HepG2 (cell line): ENCODE data around the gene CMTM2. TPM values are rescaled to one million over a fixed set of nuclear protein-coding genes. Genes with fewer than 3 reads are reported as not detected.

Source experiments
- ADNP ChIP-seq: sonication (generic); formaldehyde crosslinking; IDR thresholded peaks from 2 replicates; pipeline ENCODE4 v1.4.0; 2020; ENCODE audit warnings: missing genetic modification reagents
- BORCS8-MEF2B ChIP-seq: sonication (generic); formaldehyde crosslinking; IDR thresholded peaks from 2 replicates; pipeline ENCODE4 v1.8.0; 2022; ENCODE audit warnings: mild to moderate bottlenecking, missing genetic modification reagents
- HNF4A ChIP-seq: sonication (generic); formaldehyde crosslinking; IDR thresholded peaks from 2 replicates; pipeline ENCODE4 v1.4.0; 2020; ENCODE audit warnings: missing genetic modification reagents
- HOXA5 ChIP-seq: sonication (generic); formaldehyde crosslinking; IDR thresholded peaks from 2 replicates; pipeline ENCODE4 v1.4.0; 2020; ENCODE audit warnings: missing genetic modification reagents
- KAT8 ChIP-seq: IDR thresholded peaks from 2 replicates; pipeline ENCODE4 v1.6.1; 2016; ENCODE audit warnings: missing genetic modification reagents, missing compliant biosample characterization
- SOX13 ChIP-seq, 3 experiments: fragments of 450-650 bp in 1 of 3; sonication (generic) in 1 of 3; formaldehyde crosslinking in 1 of 3; IDR thresholded peaks in 2 of 3; conservative IDR thresholded peaks in 1 of 3; 2 replicates each; pipeline versions ENCODE4 v1.5.0 to v1.6.1; 2016 to 2020; ENCODE audit warnings: antibody characterized with exemption in 1 of 3, mild to moderate bottlenecking in 1 of 3, missing compliant biosample characterization in 1 of 3, missing genetic modification reagents in 1 of 3, moderate library complexity in 1 of 3
- ZBTB8A ChIP-seq: sonication (generic); formaldehyde crosslinking; IDR thresholded peaks from 2 replicates; pipeline ENCODE4 v1.4.0; 2020; ENCODE audit warnings: mild to moderate bottlenecking, low read depth, missing genetic modification reagents, borderline replicate concordance
- ZNF256 ChIP-seq: sonication (generic); formaldehyde crosslinking; conservative IDR thresholded peaks from 2 replicates; pipeline ENCODE4 v1.4.0; 2020; ENCODE audit warnings: missing genetic modification reagents
- ZNF335 ChIP-seq: sonication (generic); formaldehyde crosslinking; IDR thresholded peaks from 2 replicates; pipeline ENCODE4 v1.4.0; 2020; ENCODE audit warnings: missing genetic modification reagents
- ZNF570 ChIP-seq: sonication (generic); formaldehyde crosslinking; IDR thresholded peaks from 2 replicates; pipeline ENCODE4 v1.4.0; 2020; ENCODE audit warnings: mild to moderate bottlenecking, missing genetic modification reagents, borderline replicate concordance
- ZNF619 ChIP-seq: sonication (generic); formaldehyde crosslinking; IDR thresholded peaks from 2 replicates; pipeline ENCODE4 v1.4.0; 2020; ENCODE audit warnings: mild to moderate bottlenecking, missing genetic modification reagents
- ZNF777 ChIP-seq: sonication (generic); formaldehyde crosslinking; IDR thresholded peaks from 2 replicates; pipeline ENCODE4 v1.4.0; 2020; ENCODE audit warnings: missing genetic modification reagents
- ZNF891 ChIP-seq: sonication (generic); formaldehyde crosslinking; IDR thresholded peaks from 2 replicates; pipeline ENCODE4 v1.5.0; 2020; ENCODE audit warnings: mild to moderate bottlenecking, missing genetic modification reagents
- polyA plus RNA-seq, 8 experiments: library from polyadenylated mRNA; depleted of rRNA in 3 of 8; stranded (reverse) in 7 of 8; unstranded in 1 of 8; fragments of >200 nt; fragmentation: Illumina TruSeq in 4 of 8; extraction: Trizol in 4 of 8; gene quantifications; 2 replicates each; pipeline versions ENCODE4 v1.2.1 to v1.2.3, GENCODE V29; 2011 to 2016; ENCODE audit warnings: low read depth in 4 of 8, missing spikeins in 1 of 8, mixed read lengths in 1 of 8; ENCODE audit not compliant: insufficient read depth in 1 of 8
- total RNA-seq, 5 experiments: library from RNA; depleted of rRNA; stranded (reverse); fragments of >200 nt; fragmentation: Illumina TruSeq; extraction: Trizol; gene quantifications; 2 replicates each; pipeline ENCODE4 v1.2.3, GENCODE V29; 2016; ENCODE audit warnings: low read depth in 1 of 5
- TF ChIP-seq, protein P1 (sequence below): sonication (generic); formaldehyde crosslinking; IDR thresholded peaks from 2 replicates; pipeline ENCODE4 v1.4.0; 2020; ENCODE audit warnings: missing genetic modification reagents, borderline replicate concordance
- TF ChIP-seq, protein P2 (sequence below): sonication (generic); formaldehyde crosslinking; IDR thresholded peaks from 2 replicates; pipeline ENCODE4 v1.8.0; 2022; ENCODE audit warnings: low read depth, missing genetic modification reagents
- TF ChIP-seq, protein P3 (sequence below): sonication (generic); formaldehyde crosslinking; conservative IDR thresholded peaks from 2 replicates; pipeline ENCODE4 v1.8.0; 2022; ENCODE audit warnings: mild to moderate bottlenecking, moderate library complexity, missing genetic modification reagents
- TF ChIP-seq, protein P4 (sequence below): sonication (generic); formaldehyde crosslinking; IDR thresholded peaks from 2 replicates; pipeline ENCODE4 v1.4.0; 2020; ENCODE audit warnings: mild to moderate bottlenecking, missing genetic modification reagents
- TF ChIP-seq, protein P5 (sequence below): sonication (generic); formaldehyde crosslinking; IDR thresholded peaks from 2 replicates; pipeline ENCODE4 v1.5.1; 2020; ENCODE audit warnings: missing genetic modification reagents, mild to moderate bottlenecking, borderline replicate concordance

CMTM2 gene
- total and polyA plus RNA-seq, 2 of the 13 experiments (the other 11 are each of a cell fraction or from before 2014, with no cell fraction given) = not detected

DNA sequence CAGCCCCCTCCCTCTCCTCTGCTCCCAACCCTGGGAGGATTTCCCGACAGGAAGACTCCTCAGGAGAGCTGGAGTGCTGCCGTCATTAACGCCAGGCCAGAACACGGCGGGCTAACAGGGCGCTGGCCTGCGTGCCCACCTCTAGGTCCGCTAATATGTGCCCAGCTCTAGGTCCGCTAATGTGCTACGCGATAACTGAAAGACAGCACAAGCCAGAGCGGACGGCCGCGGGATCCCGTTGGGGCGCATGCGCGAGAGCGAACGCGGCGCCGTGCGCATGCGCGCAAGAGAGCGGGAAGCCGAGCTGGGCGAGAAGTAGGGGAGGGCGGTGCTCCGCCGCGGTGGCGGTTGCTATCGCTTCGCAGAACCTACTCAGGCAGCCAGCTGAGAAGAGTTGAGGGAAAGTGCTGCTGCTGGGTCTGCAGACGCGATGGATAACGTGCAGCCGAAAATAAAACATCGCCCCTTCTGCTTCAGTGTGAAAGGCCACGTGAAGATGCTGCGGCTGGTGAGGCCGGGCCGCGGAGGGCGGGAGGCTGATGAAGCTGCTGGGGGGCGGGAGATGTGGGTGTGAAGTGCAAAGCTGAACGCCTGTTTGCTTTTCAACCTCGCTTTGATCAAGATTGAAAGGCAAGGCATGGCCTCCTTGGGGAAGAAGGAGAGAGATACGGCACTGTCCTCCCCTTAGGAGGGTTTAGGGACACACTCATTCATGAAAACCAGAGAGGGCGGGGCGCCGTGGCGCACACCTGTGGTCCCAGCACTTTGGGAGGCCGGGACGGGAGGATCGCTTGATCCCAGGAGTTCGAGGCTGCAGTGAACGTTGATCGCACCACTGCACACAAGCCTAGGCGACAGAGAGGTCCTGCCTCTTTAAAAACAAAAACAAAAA is 26.7 kb upstream of the CMTM2 start, which contains the start of gene CKLF (continued):
- TF ChIP-seq ZNF777 (CRISPR knock-in tag) = peak; percentile 75
- TF ChIP-seq ADNP (CRISPR knock-in tag) = peak; percentile 47; the same call in 1 of the 2 replicates
- TF ChIP-seq KAT8 (CRISPR knock-in tag) = peak; percentile 88
- TF ChIP-seq, protein P1, sequence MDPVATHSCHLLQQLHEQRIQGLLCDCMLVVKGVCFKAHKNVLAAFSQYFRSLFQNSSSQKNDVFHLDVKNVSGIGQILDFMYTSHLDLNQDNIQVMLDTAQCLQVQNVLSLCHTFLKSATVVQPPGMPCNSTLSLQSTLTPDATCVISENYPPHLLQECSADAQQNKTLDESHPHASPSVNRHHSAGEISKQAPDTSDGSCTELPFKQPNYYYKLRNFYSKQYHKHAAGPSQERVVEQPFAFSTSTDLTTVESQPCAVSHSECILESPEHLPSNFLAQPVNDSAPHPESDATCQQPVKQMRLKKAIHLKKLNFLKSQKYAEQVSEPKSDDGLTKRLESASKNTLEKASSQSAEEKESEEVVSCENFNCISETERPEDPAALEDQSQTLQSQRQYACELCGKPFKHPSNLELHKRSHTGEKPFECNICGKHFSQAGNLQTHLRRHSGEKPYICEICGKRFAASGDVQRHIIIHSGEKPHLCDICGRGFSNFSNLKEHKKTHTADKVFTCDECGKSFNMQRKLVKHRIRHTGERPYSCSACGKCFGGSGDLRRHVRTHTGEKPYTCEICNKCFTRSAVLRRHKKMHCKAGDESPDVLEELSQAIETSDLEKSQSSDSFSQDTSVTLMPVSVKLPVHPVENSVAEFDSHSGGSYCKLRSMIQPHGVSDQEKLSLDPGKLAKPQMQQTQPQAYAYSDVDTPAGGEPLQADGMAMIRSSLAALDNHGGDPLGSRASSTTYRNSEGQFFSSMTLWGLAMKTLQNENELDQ (CRISPR knock-in tag) = peak; percentile 13; the same call in 1 of the 2 replicates
- TF ChIP-seq HNF4A = peak; percentile 50
- TF ChIP-seq, protein P2, sequence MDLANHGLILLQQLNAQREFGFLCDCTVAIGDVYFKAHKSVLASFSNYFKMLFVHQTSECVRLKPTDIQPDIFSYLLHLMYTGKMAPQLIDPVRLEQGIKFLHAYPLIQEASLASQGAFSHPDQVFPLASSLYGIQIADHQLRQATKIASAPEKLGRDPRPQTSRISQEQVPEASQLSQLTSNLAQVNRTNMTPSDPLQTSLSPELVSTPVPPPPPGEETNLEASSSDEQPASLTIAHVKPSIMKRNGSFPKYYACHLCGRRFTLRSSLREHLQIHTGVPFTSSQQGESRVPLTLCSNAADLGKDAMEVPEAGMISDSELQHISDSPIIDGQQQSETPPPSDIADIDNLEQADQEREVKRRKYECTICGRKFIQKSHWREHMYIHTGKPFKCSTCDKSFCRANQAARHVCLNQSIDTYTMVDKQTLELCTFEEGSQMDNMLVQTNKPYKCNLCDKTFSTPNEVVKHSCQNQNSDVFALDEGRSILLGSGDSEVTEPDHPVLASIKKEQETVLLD (CRISPR knock-in tag) = peak; percentile 82; the same call in 1 of the 2 replicates
- TF ChIP-seq, protein P3, sequence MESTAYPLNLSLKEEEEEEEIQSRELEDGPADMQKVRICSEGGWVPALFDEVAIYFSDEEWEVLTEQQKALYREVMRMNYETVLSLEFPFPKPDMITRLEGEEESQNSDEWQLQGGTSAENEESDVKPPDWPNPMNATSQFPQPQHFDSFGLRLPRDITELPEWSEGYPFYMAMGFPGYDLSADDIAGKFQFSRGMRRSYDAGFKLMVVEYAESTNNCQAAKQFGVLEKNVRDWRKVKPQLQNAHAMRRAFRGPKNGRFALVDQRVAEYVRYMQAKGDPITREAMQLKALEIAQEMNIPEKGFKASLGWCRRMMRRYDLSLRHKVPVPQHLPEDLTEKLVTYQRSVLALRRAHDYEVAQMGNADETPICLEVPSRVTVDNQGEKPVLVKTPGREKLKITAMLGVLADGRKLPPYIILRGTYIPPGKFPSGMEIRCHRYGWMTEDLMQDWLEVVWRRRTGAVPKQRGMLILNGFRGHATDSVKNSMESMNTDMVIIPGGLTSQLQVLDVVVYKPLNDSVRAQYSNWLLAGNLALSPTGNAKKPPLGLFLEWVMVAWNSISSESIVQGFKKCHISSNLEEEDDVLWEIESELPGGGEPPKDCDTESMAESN (CRISPR knock-in tag) = peak; percentile 98
- peak; percentile 92 for TF ChIP-seq ZNF335 (CRISPR knock-in tag)
- TF ChIP-seq ZNF570 (CRISPR knock-in tag) = peak; percentile 99
- TF ChIP-seq SOX13 (IDR thresholded peaks at IDR 0.05) = 0 out of 2 replicates have a peak, but pooled peaks have one; percentile 33
- TF ChIP-seq SOX13 (CRISPR knock-in tag; conservative IDR thresholded peaks at IDR 0.05 in 1 of 2, IDR thresholded peaks at IDR 0.05 in 1 of 2) = peak in 1 of 2 experiments; percentile 54; a peak in 2 of 4 replicates
- no peak for TF ChIP-seq ZBTB8A (CRISPR knock-in tag)
- peak; percentile 98 for TF ChIP-seq HOXA5 (CRISPR knock-in tag)
- peak; percentile 96 for TF ChIP-seq ZNF619 (CRISPR knock-in tag)
- TF ChIP-seq BORCS8-MEF2B (CRISPR knock-in tag) = peak; percentile 99
- peak; percentile 100 for TF ChIP-seq ZNF891
- TF ChIP-seq, protein P4, sequence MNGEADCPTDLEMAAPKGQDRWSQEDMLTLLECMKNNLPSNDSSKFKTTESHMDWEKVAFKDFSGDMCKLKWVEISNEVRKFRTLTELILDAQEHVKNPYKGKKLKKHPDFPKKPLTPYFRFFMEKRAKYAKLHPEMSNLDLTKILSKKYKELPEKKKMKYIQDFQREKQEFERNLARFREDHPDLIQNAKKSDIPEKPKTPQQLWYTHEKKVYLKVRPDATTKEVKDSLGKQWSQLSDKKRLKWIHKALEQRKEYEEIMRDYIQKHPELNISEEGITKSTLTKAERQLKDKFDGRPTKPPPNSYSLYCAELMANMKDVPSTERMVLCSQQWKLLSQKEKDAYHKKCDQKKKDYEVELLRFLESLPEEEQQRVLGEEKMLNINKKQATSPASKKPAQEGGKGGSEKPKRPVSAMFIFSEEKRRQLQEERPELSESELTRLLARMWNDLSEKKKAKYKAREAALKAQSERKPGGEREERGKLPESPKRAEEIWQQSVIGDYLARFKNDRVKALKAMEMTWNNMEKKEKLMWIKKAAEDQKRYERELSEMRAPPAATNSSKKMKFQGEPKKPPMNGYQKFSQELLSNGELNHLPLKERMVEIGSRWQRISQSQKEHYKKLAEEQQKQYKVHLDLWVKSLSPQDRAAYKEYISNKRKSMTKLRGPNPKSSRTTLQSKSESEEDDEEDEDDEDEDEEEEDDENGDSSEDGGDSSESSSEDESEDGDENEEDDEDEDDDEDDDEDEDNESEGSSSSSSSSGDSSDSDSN = peak; percentile 84
- peak; percentile 98 for TF ChIP-seq ZNF256 (CRISPR knock-in tag)
- TF ChIP-seq, protein P5, sequence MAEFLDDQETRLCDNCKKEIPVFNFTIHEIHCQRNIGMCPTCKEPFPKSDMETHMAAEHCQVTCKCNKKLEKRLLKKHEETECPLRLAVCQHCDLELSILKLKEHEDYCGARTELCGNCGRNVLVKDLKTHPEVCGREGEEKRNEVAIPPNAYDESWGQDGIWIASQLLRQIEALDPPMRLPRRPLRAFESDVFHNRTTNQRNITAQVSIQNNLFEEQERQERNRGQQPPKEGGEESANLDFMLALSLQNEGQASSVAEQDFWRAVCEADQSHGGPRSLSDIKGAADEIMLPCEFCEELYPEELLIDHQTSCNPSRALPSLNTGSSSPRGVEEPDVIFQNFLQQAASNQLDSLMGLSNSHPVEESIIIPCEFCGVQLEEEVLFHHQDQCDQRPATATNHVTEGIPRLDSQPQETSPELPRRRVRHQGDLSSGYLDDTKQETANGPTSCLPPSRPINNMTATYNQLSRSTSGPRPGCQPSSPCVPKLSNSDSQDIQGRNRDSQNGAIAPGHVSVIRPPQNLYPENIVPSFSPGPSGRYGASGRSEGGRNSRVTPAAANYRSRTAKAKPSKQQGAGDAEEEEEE (CRISPR knock-in tag) = peak; percentile 66
